Neural crest cell (in vitro differentiated cells): Measurements from ENCODE around the gene PEAR1. TPM values are rescaled to one million over a fixed set of nuclear protein-coding genes. Genes with fewer than 3 reads are reported as not detected.

Experiments used
- DNase-seq: peaks from one replicate; pipeline ENCODE4 v3.0.0; 2021; ENCODE audit warnings: low read depth, mixed read lengths, low spot score
- H3K27ac Mint-ChIP-seq: one replicate; pipeline ENCODE4 v1.8.0; 2021; ENCODE audit warnings: mild to moderate bottlenecking, mixed read lengths; ENCODE audit not compliant: unreplicated experiment
- H3K27me3 Mint-ChIP-seq: 2 replicates; pipeline ENCODE4 v1.8.0; 2021; ENCODE audit warnings: low read depth, mild to moderate bottlenecking, mixed read lengths
- H3K36me3 Mint-ChIP-seq: 2 replicates; pipeline ENCODE4 v1.8.0; 2021; ENCODE audit warnings: low read depth, mild to moderate bottlenecking, mixed read lengths
- H3K4me1 Mint-ChIP-seq: 2 replicates; pipeline ENCODE4 v1.8.0; 2021; ENCODE audit warnings: mixed read lengths
- H3K4me3 Mint-ChIP-seq: one replicate; pipeline ENCODE4 v1.8.0; 2021; ENCODE audit warnings: mild to moderate bottlenecking, mixed read lengths
- H3K9me3 Mint-ChIP-seq: 2 replicates; pipeline ENCODE4 v1.8.0; 2021; ENCODE audit warnings: mixed read lengths
- CTCF ChIP-seq: fragments of 200-600 bp; sonication (generic); conservative IDR thresholded peaks from 2 replicates; pipeline ENCODE4 v1.5.0; 2021; ENCODE audit warnings: antibody characterized with exemption, mild to moderate bottlenecking
- total RNA-seq: library from RNA; stranded (reverse); gene quantifications from 2 replicates; pipeline ENCODE4 v1.2.1, GENCODE V29; 2021

PEAR1 gene
- total RNA-seq, 1 donor from 2014 or later = 6.8 TPM

- no peak overlapping the region for H3K27ac Mint-ChIP-seq
- peaks cover 32% of the 10 kb centered on the region for H3K36me3 Mint-ChIP-seq
- DNase-seq = no peak
- H3K4me3 Mint-ChIP-seq = no peak overlapping the region
- H3K9me3 Mint-ChIP-seq = no peaks in the 10 kb centered on the region
- H3K27me3 Mint-ChIP-seq = no peaks in the 10 kb centered on the region
- TF ChIP-seq CTCF = no peak
- H3K4me1 Mint-ChIP-seq = no peaks in the 10 kb centered on the region
Observed at GRCh38 chr1:156943756-156944155, 50.2 kb downstream of the PEAR1 start.

GRCh38 chr1:156944268-156944667, 50.8 kb downstream of the PEAR1 start:
- DNase-seq = no peak
- no peaks in the 10 kb centered on the region for H3K27me3 Mint-ChIP-seq
- H3K4me3 Mint-ChIP-seq = no peak overlapping the region
- H3K9me3 Mint-ChIP-seq = no peaks in the 10 kb centered on the region
- no peak overlapping the region for H3K27ac Mint-ChIP-seq
- peaks cover 31% of the 10 kb centered on the region for H3K36me3 Mint-ChIP-seq
- TF ChIP-seq CTCF = no peak
- no peaks in the 10 kb centered on the region for H3K4me1 Mint-ChIP-seq

- H3K4me3 Mint-ChIP-seq = no peak overlapping the region
- no peak for TF ChIP-seq CTCF
- no peak for DNase-seq
- H3K36me3 Mint-ChIP-seq = peaks cover 36% of the 10 kb centered on the region
- H3K27ac Mint-ChIP-seq = no peak overlapping the region
- no peaks in the 10 kb centered on the region for H3K9me3 Mint-ChIP-seq
- no peaks in the 10 kb centered on the region for H3K27me3 Mint-ChIP-seq
- no peaks in the 10 kb centered on the region for H3K4me1 Mint-ChIP-seq
Observed at GRCh38 chr1:156944848-156945247, 51.3 kb downstream of the PEAR1 start.

GRCh38 chr1:156945881-156946661, 52.6 kb downstream of the PEAR1 start:
- TF ChIP-seq CTCF = no peak
- no peak overlapping the region for H3K27ac Mint-ChIP-seq
- no peak overlapping the region for H3K4me3 Mint-ChIP-seq

GRCh38 chr1:156947127-156947526, 53.6 kb downstream of the PEAR1 start:
- Mint-ChIP-seq H3K4me3 (no peak overlapping the region), H3K27me3 (no peaks in the 10 kb centered on the region), H3K9me3 (no peaks in the 10 kb centered on the region), H3K36me3 (peaks cover 40% of the 10 kb centered on the region), H3K4me1 (no peaks in the 10 kb centered on the region), H3K27ac (no peak overlapping the region)
- no peak for DNase-seq
- no peak for TF ChIP-seq CTCF

More at GRCh38 chr1:156945881-156946661, 52.6 kb downstream of the PEAR1 start:
- Mint-ChIP-seq H3K27me3 (no peaks in the 10 kb centered on the region), H3K36me3 (peaks cover 39% of the 10 kb centered on the region), H3K4me1 (no peaks in the 10 kb centered on the region), H3K9me3 (no peaks in the 10 kb centered on the region)
- no peak for DNase-seq
